DMS114 treated with DMSO at 0.1 percent for 48 hours (cell line): Measurements from ENCODE around the gene INF2.
"Not testable (repeated sequence)": the region's sequence is repeated elsewhere in the genome, so short reads cannot be mapped to it uniquely, and the experiment has no call there.

Experiments
- DNase-seq: peaks from one replicate; lab custom pipeline; 2025; ENCODE audit not compliant: unreplicated experiment; lab: John Stamatoyannopoulos, UW

The INF2 gene

GRCh38 chr14:104656014-104656714 is 33.3 kb upstream of the INF2 start:
- DNase-seq: no peak

GRCh38 chr14:104657101-104657524 is 32.3 kb upstream of the INF2 start:
- DNase-seq: no peak

- no peak for DNase-seq
Observed at GRCh38 chr14:104657563-104658324, 31.7 kb upstream of the INF2 start.

GRCh38 chr14:104658325-104658712 is 31.1 kb upstream of the INF2 start:
- DNase-seq: no peak

- DNase-seq: no peak
Observed at GRCh38 chr14:104659146-104659545, 30.3 kb upstream of the INF2 start.

- no peak for DNase-seq
Observed at GRCh38 chr14:104659764-104660523, 29.5 kb upstream of the INF2 start.

- no peak for DNase-seq
Observed at GRCh38 chr14:104660597-104660996, 28.8 kb upstream of the INF2 start.

GRCh38 chr14:104661086-104661485 is 28.3 kb upstream of the INF2 start:
- DNase-seq: no peak

- DNase-seq: not testable (repeated sequence)
Observed at GRCh38 chr14:104661528-104662157, 27.8 kb upstream of the INF2 start.

GRCh38 chr14:104662472-104662871 is 26.9 kb upstream of the INF2 start:
- DNase-seq: not testable (repeated sequence)

- DNase-seq: no peak
Observed at GRCh38 chr14:104664107-104664506, 25.3 kb upstream of the INF2 start.

- no peak for DNase-seq
Observed at GRCh38 chr14:104664588-104664987, 24.8 kb upstream of the INF2 start.

- no peak for DNase-seq
Observed at GRCh38 chr14:104665114-104665656, 24.2 kb upstream of the INF2 start.

- DNase-seq: no peak
Observed at GRCh38 chr14:104665657-104666522, 23.5 kb upstream of the INF2 start.

- not testable (repeated sequence) for DNase-seq
Observed at GRCh38 chr14:104666523-104666895, 22.9 kb upstream of the INF2 start.

- DNase-seq: no peak
Observed at GRCh38 chr14:104666981-104667380, 22.4 kb upstream of the INF2 start.

- no peak for DNase-seq
Observed at GRCh38 chr14:104669697-104670096, 19.7 kb upstream of the INF2 start.

- DNase-seq: not testable (repeated sequence)
Observed at GRCh38 chr14:104671330-104671977, 18.0 kb upstream of the INF2 start.

GRCh38 chr14:104672119-104672518 is 17.3 kb upstream of the INF2 start:
- not testable (repeated sequence) for DNase-seq

GRCh38 chr14:104673481-104673880 is 15.9 kb upstream of the INF2 start:
- no peak for DNase-seq
